DND-41 (cell line): ENCODE measurements around the gene NUAK2.

Experiments
- CTCF ChIP-seq: IDR thresholded peaks from 2 replicates; pipeline ENCODE4 v1.5.1; 2012; ENCODE audit warnings: borderline replicate concordance, low read length, moderate library complexity, mild to moderate bottlenecking; ENCODE audit not compliant: poor library complexity, severe bottlenecking; ENCODE audit errors: extremely low read depth
- EZH2 ChIP-seq: IDR thresholded peaks from 3 replicates; pipeline ENCODE4 v1.6.1; 2012; ENCODE audit warnings: borderline replicate concordance, low read depth, mild to moderate bottlenecking, moderate library complexity, low read length, inconsistent platforms; ENCODE audit not compliant: severe bottlenecking

- TF ChIP-seq CTCF (no peak), EZH2 (no peak)
Measured at GRCh38 chr1:205324781-205325180, 3.2 kb upstream of the NUAK2 start.
